Neuronal stem cell (in vitro differentiated cells): ENCODE data around the gene ZKSCAN4.
A peak's percentile ranks its signal among the peaks of the same experiment; 100 is the strongest.

ENCODE experiments used
- DNase-seq: peaks from one replicate; pipeline ENCODE4 v3.0.0-alpha.2; 2013; ENCODE audit warnings: low spot score
- H2AFZ ChIP-seq: one replicate; pipeline ENCODE4 v1.6.1; 2013; ENCODE audit warnings: mild to moderate bottlenecking, low read length, inconsistent platforms
- H2AK5ac ChIP-seq: 2 replicates; pipeline ENCODE4 v1.6.1; 2013; ENCODE audit warnings: low read depth, mild to moderate bottlenecking, inconsistent platforms, low read length, moderate library complexity, mixed read lengths
- H2BK120ac ChIP-seq: 2 replicates; pipeline ENCODE4 v1.6.1; 2013; ENCODE audit warnings: low read depth, mild to moderate bottlenecking, inconsistent platforms, low read length, moderate library complexity, mixed read lengths
- H2BK12ac ChIP-seq: one replicate; pipeline ENCODE4 v1.6.1; 2013; ENCODE audit warnings: low read length, inconsistent platforms
- H2BK15ac ChIP-seq: 2 replicates; pipeline ENCODE4 v1.6.1; 2013; ENCODE audit warnings: mild to moderate bottlenecking, low read length, inconsistent platforms, mixed read lengths
- H2BK5ac ChIP-seq: one replicate; pipeline ENCODE4 v1.6.1; 2013; ENCODE audit warnings: inconsistent platforms, mild to moderate bottlenecking, low read length, moderate library complexity
- H3K14ac ChIP-seq: one replicate; pipeline ENCODE4 v1.6.1; 2013; ENCODE audit warnings: low read length, inconsistent platforms
- H3K18ac ChIP-seq: 2 replicates; pipeline ENCODE4 v1.6.1; 2013; ENCODE audit warnings: low read length, inconsistent platforms
- H3K23ac ChIP-seq: 2 replicates; pipeline ENCODE4 v1.6.1; 2013; ENCODE audit warnings: low read depth, mild to moderate bottlenecking, mixed read lengths, low read length, inconsistent platforms; ENCODE audit not compliant: poor library complexity
- H3K27ac ChIP-seq: replicated peaks from 3 replicates; pipeline ENCODE4 v1.5.1; 2013; ENCODE audit warnings: low read length, inconsistent platforms
- H3K27me3 ChIP-seq, 3 experiments: 2 replicates each; pipeline ENCODE4 v1.6.1; 2013; ENCODE audit warnings: low read length in 3 of 3, mild to moderate bottlenecking in 2 of 3, inconsistent platforms in 1 of 3, low read depth in 1 of 3, mixed read lengths in 1 of 3, moderate library complexity in 1 of 3; ENCODE audit not compliant: control insufficient read depth in 3 of 3, insufficient read depth in 3 of 3
- H3K36me3 ChIP-seq, 2 donors: replicated peaks in 1 of 2; 2 replicates each; pipeline ENCODE4 v1.6.1; 2013; ENCODE audit warnings: low read length in 2 of 2; ENCODE audit not compliant: control insufficient read depth in 2 of 2, insufficient read depth in 2 of 2
- H3K4ac ChIP-seq: 2 replicates; pipeline ENCODE4 v1.6.1; 2013; ENCODE audit warnings: inconsistent platforms, mild to moderate bottlenecking, low read length, moderate library complexity
- H3K4me1 ChIP-seq, 2 donors: 1 replicate in 1 of 2; 2 replicates in 1 of 2; pipeline ENCODE4 v1.6.1; 2013; ENCODE audit warnings: low read length in 2 of 2, low read depth in 1 of 2; ENCODE audit not compliant: control insufficient read depth in 2 of 2, insufficient read depth in 1 of 2
- H3K4me2 ChIP-seq: one replicate; pipeline ENCODE4 v1.6.1; 2013; ENCODE audit warnings: mild to moderate bottlenecking, low read length, inconsistent platforms; ENCODE audit not compliant: insufficient read depth, poor library complexity, severe bottlenecking
- H3K4me3 ChIP-seq, 2 donors: 2 replicates each; pipeline ENCODE4 v1.5.1; 2013; ENCODE audit warnings: low read length in 2 of 2, mild to moderate bottlenecking in 2 of 2, inconsistent platforms in 1 of 2, moderate library complexity in 1 of 2
- H3K79me1 ChIP-seq: one replicate; pipeline ENCODE4 v1.6.1; 2013; ENCODE audit warnings: low read depth, mild to moderate bottlenecking, inconsistent platforms, low read length, moderate library complexity
- H3K9ac ChIP-seq: one replicate; pipeline ENCODE4 v1.6.1; 2013; ENCODE audit warnings: mild to moderate bottlenecking, low read depth, low read length, inconsistent platforms; ENCODE audit not compliant: poor library complexity
- H3K9me3 ChIP-seq, 2 donors: replicated peaks in 1 of 2; 2 replicates each; pipeline versions ENCODE3 to v1.6.1; 2013; ENCODE audit warnings: low read length in 2 of 2, mild to moderate bottlenecking in 2 of 2, inconsistent platforms in 1 of 2, low read depth in 1 of 2, mixed read lengths in 1 of 2, moderate library complexity in 1 of 2; ENCODE audit not compliant: control insufficient read depth in 2 of 2, insufficient read depth in 1 of 2
- H4K8ac ChIP-seq: one replicate; pipeline ENCODE4 v1.6.1; 2013; ENCODE audit warnings: low read depth, mild to moderate bottlenecking, inconsistent platforms, low read length, moderate library complexity
- H4K91ac ChIP-seq: one replicate; pipeline ENCODE4 v1.6.1; 2013; ENCODE audit warnings: low read length, low read depth, mild to moderate bottlenecking, inconsistent platforms; ENCODE audit not compliant: poor library complexity
- WGBS, 2 donors: extraction: QIAGEN DNeasy Blood & Tissue Kit; methylation state at CpG; one replicate each; pipeline ENCODE4 v1.1.7; 2013; ENCODE audit warnings: missing lambda C conversion rate in 2 of 2, mixed read lengths in 1 of 2; ENCODE audit not compliant: insufficient read length in 2 of 2, insufficient replicate concordance in 1 of 2; ENCODE audit errors: extremely low coverage in 2 of 2; 5-methylcytosine and 5-hydroxymethylcytosine counted together

Gene ZKSCAN4

GRCh38 chr6:28239636-28240035, 12.4 kb downstream of the ZKSCAN4 start:
- no peaks in the 10 kb centered on the region for H3K79me1 ChIP-seq

GRCh38 chr6:28235912-28236452, 16.1 kb downstream of the ZKSCAN4 start:
- Histone ChIP-seq H3K9me3 (peaks cover 0 to 16% of the 10 kb centered on the region in 2 donors), H2AK5ac (no peak overlapping the region), H3K27ac (no peak overlapping the region), H3K4me3 (no peak overlapping the region), H4K91ac (no peak overlapping the region), H3K18ac (no peak overlapping the region), H2BK15ac (no peak overlapping the region), H3K4me2 (no peak overlapping the region), H3K4ac (no peak overlapping the region), H3K79me1 (no peaks in the 10 kb centered on the region), H3K14ac (no peak overlapping the region), H3K4me1 (peaks cover 0 to 1% of the 10 kb centered on the region in 2 donors), H2AFZ (no peak overlapping the region), H2BK12ac (no peak overlapping the region), H3K36me3 (peaks cover 25 to 68% of the 10 kb centered on the region in 2 donors), H2BK5ac (no peak overlapping the region), H3K23ac (no peak overlapping the region), H3K27me3 (no peaks in the 10 kb centered on the region), H2BK120ac (no peak overlapping the region), H3K9ac (no peak overlapping the region), H4K8ac (no peak overlapping the region)
- no peak for DNase-seq
- WGBS, 2 donors = no CpG with 5 or more reads among the region's 3 CpGs

More at GRCh38 chr6:28239636-28240035, 12.4 kb downstream of the ZKSCAN4 start:
- Histone ChIP-seq H3K4me2 (no peak overlapping the region), H2AFZ (no peak overlapping the region), H3K9ac (no peak overlapping the region), H4K8ac (no peak overlapping the region), H3K23ac (no peak overlapping the region), H2BK5ac (no peak overlapping the region), H2BK12ac (no peak overlapping the region), H3K27ac (no peak overlapping the region), H3K18ac (no peak overlapping the region), H3K4ac (no peak overlapping the region), H2AK5ac (no peak overlapping the region), H3K4me1 (peaks cover 0 to 1% of the 10 kb centered on the region in 2 donors), H3K27me3 (no peaks in the 10 kb centered on the region), H3K9me3 (peaks cover 0 to 8% of the 10 kb centered on the region in 2 donors), H3K4me3 (no peak overlapping the region), H4K91ac (no peak overlapping the region), H2BK15ac (no peak overlapping the region), H3K36me3 (peaks cover 6 to 46% of the 10 kb centered on the region in 2 donors), H2BK120ac (no peak overlapping the region), H3K14ac (no peak overlapping the region)
- no peak for DNase-seq
- no CpG with 5 or more reads among the region's 1 CpG for WGBS, 2 donors

GRCh38 chr6:28232785-28233184, 19.3 kb downstream of the ZKSCAN4 start:
- H3K36me3 ChIP-seq = peaks cover 33 to 89% of the 10 kb centered on the region in 2 donors
- H2AK5ac ChIP-seq = no peak overlapping the region
- H3K27ac ChIP-seq = no peak overlapping the region
- no CpG with 5 or more reads among the region's 11 CpGs for WGBS, 2 donors
- no peak overlapping the region for H2BK15ac ChIP-seq
- H3K79me1 ChIP-seq = no peaks in the 10 kb centered on the region
- H2BK12ac ChIP-seq = no peak overlapping the region
- H3K27me3 ChIP-seq = no peaks in the 10 kb centered on the region
- H2BK5ac ChIP-seq = no peak overlapping the region
- H4K8ac ChIP-seq = no peak overlapping the region
- peaks cover 0 to 1% of the 10 kb centered on the region in 2 donors for H3K4me1 ChIP-seq
- H3K9me3 ChIP-seq = peaks cover 0 to 8% of the 10 kb centered on the region in 2 donors
- no peak overlapping the region for H4K91ac ChIP-seq
- no peak overlapping the region for H2BK120ac ChIP-seq
- no peak overlapping the region for H3K4me2 ChIP-seq
- H3K18ac ChIP-seq = no peak overlapping the region
- H3K4ac ChIP-seq = no peak overlapping the region
- no peak overlapping the region for H3K9ac ChIP-seq
- no peak overlapping the region for H3K4me3 ChIP-seq
- DNase-seq = no peak
- H2AFZ ChIP-seq = no peak overlapping the region
- H3K14ac ChIP-seq = no peak overlapping the region
- H3K23ac ChIP-seq = no peak overlapping the region

GRCh38 chr6:28226460-28226859, 25.6 kb downstream of the ZKSCAN4 start:
- no peak overlapping the region for H3K18ac ChIP-seq
- H3K4me1 ChIP-seq = peaks cover 0 to 4% of the 10 kb centered on the region in 2 donors
- H3K4ac ChIP-seq = no peak overlapping the region
- no peak overlapping the region for H3K4me2 ChIP-seq
- H3K27me3 ChIP-seq = peaks cover 0 to 7% (median 2%) of the 10 kb centered on the region in 3 experiments
- H2BK12ac ChIP-seq = no peak overlapping the region
- peaks cover 24 to 49% of the 10 kb centered on the region in 2 donors for H3K36me3 ChIP-seq
- H3K79me1 ChIP-seq = peaks cover 2% of the 10 kb centered on the region
- no peak overlapping the region for H3K9ac ChIP-seq
- H3K4me3 ChIP-seq = peak overlapping the region in 1 of 2 donors; percentile 86
- H3K14ac ChIP-seq = no peak overlapping the region
- no peak overlapping the region for H2AK5ac ChIP-seq
- H3K27ac ChIP-seq = no peak overlapping the region
- H2BK120ac ChIP-seq = no peak overlapping the region
- no peak overlapping the region for H4K8ac ChIP-seq
- no peak overlapping the region for H2BK5ac ChIP-seq
- no peaks in the 10 kb centered on the region for H3K9me3 ChIP-seq
- DNase-seq = no peak
- no peak overlapping the region for H3K23ac ChIP-seq
- no peak overlapping the region for H2AFZ ChIP-seq
- no CpG with 5 or more reads among the region's 2 CpGs for WGBS, 2 donors
- no peak overlapping the region for H4K91ac ChIP-seq
- H2BK15ac ChIP-seq = no peak overlapping the region
